Memory B cell (primary cell): ENCODE data around the gene ABCG2.

Experiments used
- ATAC-seq: fragments of 150-1000 bp; cut with Tn5 transposase; 2 replicates; pipeline ENCODE4 v1.10.0; 2021; ENCODE audit warnings: low read depth, mild to moderate bottlenecking, moderate library complexity
- DNase-seq, 2 donors: peaks; one replicate each; pipeline ENCODE4 v3.0.0; 2022; ENCODE audit warnings: low spot score in 2 of 2
- H3K27ac Mint-ChIP-seq: one replicate; pipeline ENCODE4 v1.8.0; 2022; ENCODE audit warnings: mild to moderate bottlenecking, moderate library complexity, mixed read lengths
- H3K27me3 Mint-ChIP-seq: one replicate; pipeline ENCODE4 v1.8.0; 2022; ENCODE audit warnings: mixed read lengths
- H3K36me3 Mint-ChIP-seq: one replicate; pipeline ENCODE4 v1.8.0; 2022; ENCODE audit warnings: mild to moderate bottlenecking, mixed read lengths
- H3K4me1 Mint-ChIP-seq: one replicate; pipeline ENCODE4 v1.8.0; 2022; ENCODE audit warnings: mixed read lengths
- H3K4me3 Mint-ChIP-seq: one replicate; pipeline ENCODE4 v1.8.0; 2022; ENCODE audit warnings: mild to moderate bottlenecking, moderate library complexity, mixed read lengths
- H3K9me3 Mint-ChIP-seq: one replicate; pipeline ENCODE4 v1.8.0; 2022; ENCODE audit warnings: mixed read lengths

ABCG2 gene

DNA sequence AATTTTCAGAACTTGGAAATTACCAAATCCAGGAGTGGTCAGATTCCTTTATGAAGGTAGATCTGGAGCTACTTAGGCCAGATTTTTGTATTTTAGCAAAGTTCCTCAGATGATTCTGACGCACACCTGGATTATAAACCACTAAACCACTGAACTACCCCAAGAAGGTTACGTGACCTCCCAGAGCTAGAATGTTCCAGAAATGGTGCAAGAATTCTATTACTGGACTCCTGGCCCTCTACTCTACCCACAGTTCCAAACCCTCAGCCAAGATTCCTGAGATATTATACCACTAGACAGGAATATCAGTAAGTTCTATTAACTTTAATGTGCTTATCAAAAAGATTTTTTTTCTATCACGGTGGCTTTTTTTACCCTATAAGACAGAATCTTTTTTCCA, 67.1 kb downstream of the ABCG2 start:
- H3K4me1 Mint-ChIP-seq = no peaks in the 10 kb centered on the region
- H3K4me3 Mint-ChIP-seq = no peak overlapping the region
- ATAC-seq (no peak), DNase-seq (no peak)
- H3K9me3 Mint-ChIP-seq = no peaks in the 10 kb centered on the region
- H3K36me3 Mint-ChIP-seq = no peaks in the 10 kb centered on the region
- no peak overlapping the region for H3K27ac Mint-ChIP-seq
- peaks cover 9% of the 10 kb centered on the region for H3K27me3 Mint-ChIP-seq

DNA sequence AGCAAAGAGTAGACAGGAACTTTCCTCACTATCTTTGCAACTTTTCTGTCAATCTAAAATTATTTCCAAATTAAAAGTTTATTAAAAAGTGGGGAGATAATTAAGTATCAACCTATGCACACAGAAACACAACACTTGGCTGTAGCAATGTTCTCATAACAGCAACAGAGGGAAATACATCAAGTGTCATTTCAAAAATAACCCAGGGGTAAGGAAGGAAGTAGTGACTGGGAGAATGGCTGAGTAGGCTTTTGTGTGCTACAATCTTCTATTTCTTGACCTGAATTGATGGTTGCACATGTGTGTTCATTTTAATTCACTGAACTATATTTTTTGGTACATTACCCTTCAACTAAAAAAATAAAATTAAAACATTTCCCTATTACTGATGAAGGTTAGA, 67.5 kb downstream of the ABCG2 start:
- DNase-seq (no peak), ATAC-seq (no peak)
- H3K36me3 Mint-ChIP-seq = no peaks in the 10 kb centered on the region
- peaks cover 12% of the 10 kb centered on the region for H3K27me3 Mint-ChIP-seq
- no peaks in the 10 kb centered on the region for H3K4me1 Mint-ChIP-seq
- H3K27ac Mint-ChIP-seq = no peak overlapping the region
- no peaks in the 10 kb centered on the region for H3K9me3 Mint-ChIP-seq
- H3K4me3 Mint-ChIP-seq = no peak overlapping the region

DNA sequence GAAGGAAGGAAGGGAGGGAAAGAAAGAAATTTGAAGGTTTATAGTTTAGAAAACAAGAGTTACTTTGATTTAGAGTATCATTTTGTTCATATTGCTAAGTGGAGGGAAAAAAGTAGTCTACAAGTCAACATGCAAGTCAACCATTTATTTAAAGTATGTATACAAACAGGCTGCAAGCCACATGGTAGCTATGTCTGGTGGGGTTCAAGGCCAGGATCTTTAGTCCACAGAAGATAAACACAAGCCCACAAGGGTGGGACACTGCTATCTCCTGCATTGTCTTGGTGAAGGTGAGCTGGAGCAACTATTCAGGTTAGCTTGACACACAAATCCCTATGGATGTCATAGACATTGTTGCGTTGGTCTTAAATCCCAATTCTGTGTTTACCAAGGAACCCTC, 71.4 kb downstream of the ABCG2 start:
- H3K4me3 Mint-ChIP-seq = no peak overlapping the region
- no peak for DNase-seq
- no peaks in the 10 kb centered on the region for H3K9me3 Mint-ChIP-seq

DNA sequence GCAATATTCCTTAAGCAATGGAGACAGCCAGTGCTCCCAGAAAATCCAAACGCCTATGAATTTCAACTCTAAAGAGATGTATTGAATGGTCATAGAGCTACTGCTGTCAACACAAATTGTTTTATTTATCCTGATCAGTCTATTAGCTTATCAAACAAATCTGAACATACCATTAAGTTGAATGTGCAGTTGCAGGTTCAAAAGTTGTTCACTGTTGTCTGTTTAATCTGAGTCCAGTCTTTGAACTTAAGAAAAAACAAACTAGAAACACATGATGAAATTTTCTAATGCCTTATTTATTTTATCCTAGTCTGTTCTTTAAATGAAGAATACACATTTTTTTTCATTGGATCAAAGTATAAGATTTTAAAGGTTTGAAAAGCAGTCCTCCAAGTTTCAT, 77.8 kb downstream of the ABCG2 start:
- no peak overlapping the region for H3K4me3 Mint-ChIP-seq
- ATAC-seq (no peak), DNase-seq (no peak)
- no peaks in the 10 kb centered on the region for H3K27me3 Mint-ChIP-seq
- no peaks in the 10 kb centered on the region for H3K36me3 Mint-ChIP-seq
- no peaks in the 10 kb centered on the region for H3K9me3 Mint-ChIP-seq
- no peaks in the 10 kb centered on the region for H3K4me1 Mint-ChIP-seq
- H3K27ac Mint-ChIP-seq = no peak overlapping the region

More for the DNA sequence above, 71.4 kb downstream of the ABCG2 start:
- Mint-ChIP-seq H3K27me3 (peaks cover 8% of the 10 kb centered on the region), H3K36me3 (no peaks in the 10 kb centered on the region), H3K27ac (no peak overlapping the region), H3K4me1 (no peaks in the 10 kb centered on the region)
- no peak for ATAC-seq

- DNase-seq = no peak
- no peak overlapping the region for H3K27ac Mint-ChIP-seq
- H3K36me3 Mint-ChIP-seq = peaks cover 2% of the 10 kb centered on the region
- H3K27me3 Mint-ChIP-seq = no peaks in the 10 kb centered on the region
- H3K4me3 Mint-ChIP-seq = no peak overlapping the region
- H3K9me3 Mint-ChIP-seq = no peaks in the 10 kb centered on the region
- no peak for ATAC-seq
- H3K4me1 Mint-ChIP-seq = no peaks in the 10 kb centered on the region
These were observed 79.9 kb downstream of the ABCG2 start for GRCh38 chr4:88078579-88078978.

DNA sequence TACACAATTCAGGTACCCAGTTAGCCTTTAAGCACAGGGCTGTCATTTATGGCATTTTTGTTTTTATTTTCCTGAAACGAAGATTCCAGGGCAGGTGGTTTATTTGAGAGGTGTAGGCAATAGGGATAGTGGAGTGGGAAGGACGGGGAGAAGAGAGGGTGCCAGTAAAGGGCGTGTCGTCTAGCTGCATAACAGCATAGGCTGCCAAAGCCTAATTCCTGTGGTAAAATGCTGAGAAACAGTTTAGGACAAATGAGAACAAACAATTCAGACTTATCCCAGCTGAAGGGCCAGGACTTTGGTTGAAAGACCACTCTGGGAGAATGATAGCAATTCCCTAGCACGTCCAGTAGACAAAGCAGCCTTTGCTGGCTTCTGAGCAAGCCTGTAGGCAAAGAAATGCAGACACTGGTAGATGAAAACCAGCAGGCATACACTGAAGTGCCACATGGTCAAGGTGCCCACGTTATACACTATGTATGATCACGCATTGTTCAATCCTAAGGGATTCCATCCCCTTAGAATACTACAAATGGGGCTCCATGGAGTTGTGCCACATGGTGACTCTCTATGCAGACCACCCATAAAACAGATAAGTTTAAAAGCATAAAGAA, 80.4 kb downstream of the ABCG2 start:
- peaks cover 2% of the 10 kb centered on the region for H3K36me3 Mint-ChIP-seq
- H3K4me1 Mint-ChIP-seq = no peaks in the 10 kb centered on the region
- H3K9me3 Mint-ChIP-seq = no peaks in the 10 kb centered on the region
- no peak for DNase-seq
- no peak overlapping the region for H3K27ac Mint-ChIP-seq
- no peak for ATAC-seq
- no peaks in the 10 kb centered on the region for H3K27me3 Mint-ChIP-seq
- H3K4me3 Mint-ChIP-seq = no peak overlapping the region

DNA sequence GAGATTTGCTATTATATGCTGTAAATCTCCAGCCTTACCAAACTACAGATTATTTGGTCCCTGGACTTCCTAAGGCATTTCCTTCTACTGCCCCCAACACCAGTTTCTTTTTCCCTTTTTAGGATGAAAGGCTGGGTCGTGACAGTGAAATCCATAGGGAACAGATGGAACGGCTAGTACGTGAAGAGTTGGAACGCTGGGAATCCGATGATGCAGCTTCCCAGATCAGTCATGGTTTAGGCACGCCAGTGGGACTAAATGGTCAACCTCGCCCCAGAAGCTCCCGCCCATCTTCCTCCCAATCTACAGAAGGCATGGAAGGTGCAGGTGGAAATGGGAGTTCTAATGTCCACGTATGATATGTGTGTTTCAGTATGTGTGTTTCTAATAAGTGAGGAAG, 83.1 kb downstream of the ABCG2 start:
- H3K4me1 Mint-ChIP-seq = no peaks in the 10 kb centered on the region
- H3K27me3 Mint-ChIP-seq = no peaks in the 10 kb centered on the region
- H3K4me3 Mint-ChIP-seq = no peak overlapping the region
- peaks cover 7% of the 10 kb centered on the region for H3K9me3 Mint-ChIP-seq
- peaks cover 18% of the 10 kb centered on the region for H3K36me3 Mint-ChIP-seq
- DNase-seq (no peak), ATAC-seq (no peak)
- no peak overlapping the region for H3K27ac Mint-ChIP-seq

GRCh38 chr4:88070031-88070430, 88.4 kb downstream of the ABCG2 start:
- Mint-ChIP-seq H3K4me1 (no peaks in the 10 kb centered on the region), H3K27ac (no peak overlapping the region), H3K36me3 (peaks cover 43% of the 10 kb centered on the region), H3K9me3 (peaks cover 8% of the 10 kb centered on the region), H3K4me3 (no peak overlapping the region), H3K27me3 (no peaks in the 10 kb centered on the region)
- DNase-seq (no peak), ATAC-seq (no peak)

GRCh38 chr4:88064410-88064809, 94.0 kb downstream of the ABCG2 start:
- no peaks in the 10 kb centered on the region for H3K27me3 Mint-ChIP-seq
- H3K27ac Mint-ChIP-seq = no peak overlapping the region
- H3K4me1 Mint-ChIP-seq = no peaks in the 10 kb centered on the region
- no peaks in the 10 kb centered on the region for H3K9me3 Mint-ChIP-seq
- H3K4me3 Mint-ChIP-seq = no peak overlapping the region
- ATAC-seq (no peak), DNase-seq (no peak)
- H3K36me3 Mint-ChIP-seq = peaks cover 20% of the 10 kb centered on the region

GRCh38 chr4:88063634-88064296, 94.7 kb downstream of the ABCG2 start:
- peaks cover 18% of the 10 kb centered on the region for H3K36me3 Mint-ChIP-seq
- no peaks in the 10 kb centered on the region for H3K4me1 Mint-ChIP-seq
- no peaks in the 10 kb centered on the region for H3K9me3 Mint-ChIP-seq
- ATAC-seq (no peak), DNase-seq (no peak)
- H3K27ac Mint-ChIP-seq = no peak overlapping the region
- H3K4me3 Mint-ChIP-seq = no peak overlapping the region
- no peaks in the 10 kb centered on the region for H3K27me3 Mint-ChIP-seq

- Mint-ChIP-seq H3K36me3 (peaks cover 13% of the 10 kb centered on the region), H3K27me3 (no peaks in the 10 kb centered on the region)
These were observed 95.6 kb downstream of the ABCG2 start for GRCh38 chr4:88062843-88063242.

DNA sequence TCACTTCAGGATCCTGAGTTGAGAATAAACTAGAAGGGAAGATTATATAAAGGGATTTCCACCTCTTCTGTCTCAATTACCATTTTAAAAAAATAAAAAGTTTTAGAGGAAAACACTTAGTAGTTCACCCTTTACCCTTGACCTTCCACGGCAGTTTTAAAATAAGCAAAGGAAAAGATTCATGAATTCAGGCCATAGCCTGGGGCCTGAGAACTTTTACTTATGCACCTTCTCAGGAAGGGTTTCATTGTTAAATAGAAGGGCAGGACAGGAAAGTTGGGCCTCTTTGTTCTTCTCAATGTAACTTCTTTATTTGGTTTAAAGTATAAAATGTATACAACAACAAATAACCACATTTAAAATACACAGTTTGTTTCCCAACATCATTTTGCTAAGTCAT, 96.1 kb downstream of the ABCG2 start:
- no peak for DNase-seq
- Mint-ChIP-seq H3K36me3 (peaks cover 8% of the 10 kb centered on the region), H3K9me3 (no peaks in the 10 kb centered on the region), H3K4me1 (no peaks in the 10 kb centered on the region), H3K27ac (no peak overlapping the region), H3K27me3 (no peaks in the 10 kb centered on the region), H3K4me3 (no peak overlapping the region)
- no peak for ATAC-seq

More at GRCh38 chr4:88062843-88063242, 95.6 kb downstream of the ABCG2 start:
- DNase-seq (no peak), ATAC-seq (no peak)
- Mint-ChIP-seq H3K9me3 (no peaks in the 10 kb centered on the region), H3K4me3 (no peak overlapping the region), H3K4me1 (no peaks in the 10 kb centered on the region), H3K27ac (no peak overlapping the region)

DNA sequence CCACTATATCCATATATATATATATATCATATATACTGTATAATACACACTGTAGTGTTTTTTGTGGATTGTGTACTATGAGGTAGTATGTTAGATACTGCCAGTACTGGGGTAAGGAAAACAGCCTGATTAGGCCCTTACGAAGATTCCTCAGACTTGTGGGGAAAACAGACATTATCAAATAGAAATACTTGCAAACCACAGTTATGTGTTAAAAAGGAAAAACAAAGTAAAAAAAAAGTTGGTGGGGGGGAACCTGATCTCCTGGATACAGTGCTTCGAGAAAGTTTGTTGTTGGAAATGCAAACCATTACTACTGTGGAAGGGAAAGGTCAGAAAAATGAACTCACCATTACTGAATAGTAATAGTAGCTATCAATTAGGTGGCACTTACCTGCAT, 98.0 kb downstream of the ABCG2 start:
- DNase-seq (no peak), ATAC-seq (no peak)
- no peak overlapping the region for H3K4me3 Mint-ChIP-seq
- no peaks in the 10 kb centered on the region for H3K27me3 Mint-ChIP-seq
- H3K9me3 Mint-ChIP-seq = no peaks in the 10 kb centered on the region
- H3K4me1 Mint-ChIP-seq = no peaks in the 10 kb centered on the region
- H3K36me3 Mint-ChIP-seq = peaks cover 5% of the 10 kb centered on the region
- no peak overlapping the region for H3K27ac Mint-ChIP-seq

GRCh38 chr4:88059766-88060165, 98.7 kb downstream of the ABCG2 start:
- no peaks in the 10 kb centered on the region for H3K27me3 Mint-ChIP-seq
- H3K9me3 Mint-ChIP-seq = no peaks in the 10 kb centered on the region
- H3K36me3 Mint-ChIP-seq = peaks cover 7% of the 10 kb centered on the region
- H3K27ac Mint-ChIP-seq = no peak overlapping the region
- H3K4me1 Mint-ChIP-seq = no peaks in the 10 kb centered on the region
- H3K4me3 Mint-ChIP-seq = no peak overlapping the region
- ATAC-seq = no peak
- no peak for DNase-seq

DNA sequence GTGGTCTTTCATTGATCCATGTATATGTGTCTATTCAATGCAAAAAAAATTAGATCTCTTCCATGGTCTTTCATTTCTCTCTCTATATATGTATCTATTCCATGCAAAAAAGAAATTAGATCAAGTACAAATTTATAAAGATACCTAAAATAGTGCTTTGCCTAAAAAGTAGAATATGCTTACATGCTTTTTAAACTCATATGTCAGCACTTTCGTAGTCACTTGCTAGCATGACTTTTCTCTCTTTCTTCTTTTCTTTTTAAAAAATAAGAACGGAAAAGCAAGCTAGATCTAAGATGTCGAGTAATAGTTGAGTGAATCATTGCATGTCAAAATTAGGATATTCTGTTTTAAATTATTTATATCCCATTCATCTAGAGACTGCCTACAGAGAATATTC, 100.1 kb downstream of the ABCG2 start:
- Mint-ChIP-seq H3K27ac (no peak overlapping the region), H3K27me3 (no peaks in the 10 kb centered on the region), H3K4me1 (no peaks in the 10 kb centered on the region), H3K9me3 (no peaks in the 10 kb centered on the region), H3K36me3 (peaks cover 7% of the 10 kb centered on the region), H3K4me3 (no peak overlapping the region)
- no peak for ATAC-seq
- no peak for DNase-seq
